MM.1S (cell line): Measurements from ENCODE around the gene COL26A1.

Experiments
- DNase-seq: peaks from one replicate; pipeline ENCODE4 v3.0.0-alpha.2; 2015
- H2AFZ ChIP-seq: fragments of 300-600 bp; sonication (generic); 2 replicates; pipeline ENCODE4 v1.6.0; 2016; ENCODE audit warnings: antibody characterized with exemption, low read length
- H3F3A ChIP-seq: fragments of 300-600 bp; sonication (generic); 2 replicates; pipeline ENCODE4 v1.6.1; 2016; ENCODE audit warnings: mild to moderate bottlenecking, antibody characterized with exemption, low read length, moderate library complexity, mixed read lengths; ENCODE audit not compliant: insufficient read depth
- H3K27ac ChIP-seq: fragments of 300-600 bp; sonication (generic); 2 replicates; pipeline ENCODE4 v1.5.1; 2016; ENCODE audit warnings: mild to moderate bottlenecking, low read length
- H3K27me3 ChIP-seq: fragments of 300-600 bp; sonication (generic); replicated peaks from 2 replicates; pipeline ENCODE4 v1.6.0; 2016; ENCODE audit warnings: low read length; ENCODE audit not compliant: insufficient read depth
- H3K36me3 ChIP-seq: fragments of 300-600 bp; sonication (generic); replicated peaks from 2 replicates; pipeline ENCODE4 v1.6.1; 2016; ENCODE audit warnings: mild to moderate bottlenecking, low read length, mixed read lengths; ENCODE audit not compliant: insufficient read depth
- H3K4me1 ChIP-seq: fragments of 300-600 bp; sonication (generic); 2 replicates; pipeline ENCODE4 v1.6.1; 2016; ENCODE audit warnings: low read length, mixed read lengths
- H3K4me2 ChIP-seq: fragments of 300-600 bp; sonication (generic); 2 replicates; pipeline ENCODE4 v1.6.0; 2016; ENCODE audit warnings: low read depth, low read length
- H3K4me3 ChIP-seq: fragments of 300-600 bp; sonication (generic); 2 replicates; pipeline ENCODE4 v1.5.1; 2016; ENCODE audit warnings: low read length, mixed read lengths
- H3K79me2 ChIP-seq: fragments of 300-600 bp; sonication (generic); 2 replicates; pipeline ENCODE4 v1.6.1; 2016; ENCODE audit warnings: mixed run types, low read length, mixed read lengths
- H3K9ac ChIP-seq: fragments of 300-600 bp; sonication (generic); 2 replicates; pipeline ENCODE4 v1.6.1; 2016; ENCODE audit warnings: low read length, mixed read lengths
- H3K9me2 ChIP-seq: fragments of 300-600 bp; sonication (generic); replicated peaks from 2 replicates; pipeline ENCODE4 v1.6.1; 2016; ENCODE audit warnings: mild to moderate bottlenecking, low read length, mixed read lengths; ENCODE audit not compliant: insufficient read depth
- H3K9me3 ChIP-seq: fragments of 300-600 bp; sonication (generic); replicated peaks from 2 replicates; pipeline ENCODE4 v1.6.1; 2016; ENCODE audit warnings: mild to moderate bottlenecking, low read length, mixed read lengths; ENCODE audit not compliant: insufficient read depth
- H4K20me1 ChIP-seq: fragments of 300-600 bp; sonication (generic); 2 replicates; pipeline ENCODE4 v1.6.1; 2016; ENCODE audit warnings: mild to moderate bottlenecking, low read length, moderate library complexity, mixed read lengths; ENCODE audit not compliant: insufficient read depth
- EZH2 ChIP-seq: fragments of 300-600 bp; sonication (generic); optimal IDR thresholded peaks from 2 replicates; pipeline ENCODE3; 2017; ENCODE audit warnings: low read depth, mild to moderate bottlenecking, antibody characterized with exemption, low read length, mixed read lengths
- EZH2phosphoT487 ChIP-seq: fragments of 300-600 bp; sonication (generic); IDR thresholded peaks from 2 replicates; pipeline ENCODE4 v1.6.1; 2018; ENCODE audit warnings: antibody characterized with exemption, low read length
- TF ChIP-seq, protein P1 (sequence below): fragments of 300-600 bp; sonication (generic); IDR thresholded peaks from 2 replicates; pipeline ENCODE4 v1.5.1; 2016; ENCODE audit warnings: antibody characterized with exemption, low read length, mixed read lengths

Gene COL26A1

DNA sequence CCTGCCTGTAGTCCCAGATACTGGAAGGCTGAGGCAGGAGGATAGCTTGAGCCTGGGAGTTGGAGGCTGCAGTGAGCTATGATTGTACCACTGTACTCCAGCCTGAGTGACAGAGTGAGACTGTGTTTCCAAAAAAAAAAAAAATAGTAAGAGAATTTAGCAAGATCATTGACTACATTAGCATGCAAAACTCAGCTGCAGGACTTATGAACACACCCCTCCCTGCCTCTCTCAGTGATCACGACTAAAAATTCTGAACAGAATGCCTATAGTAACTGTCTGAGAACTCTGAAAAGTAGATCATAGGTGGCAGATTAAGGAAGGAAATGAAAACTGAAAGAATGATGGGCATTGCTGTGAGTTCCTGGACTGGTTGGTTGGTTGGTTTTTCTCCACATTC, 215.9 kb downstream of the COL26A1 start:
- H3K4me3 ChIP-seq: no peak overlapping the region
- H3K9me2 ChIP-seq: no peaks in the 10 kb centered on the region
- H3K9ac ChIP-seq: no peak overlapping the region
- H4K20me1 ChIP-seq: no peaks in the 10 kb centered on the region
- H3K36me3 ChIP-seq: no peaks in the 10 kb centered on the region
- H3K4me2 ChIP-seq: no peak overlapping the region
- TF ChIP-seq, protein P1, sequence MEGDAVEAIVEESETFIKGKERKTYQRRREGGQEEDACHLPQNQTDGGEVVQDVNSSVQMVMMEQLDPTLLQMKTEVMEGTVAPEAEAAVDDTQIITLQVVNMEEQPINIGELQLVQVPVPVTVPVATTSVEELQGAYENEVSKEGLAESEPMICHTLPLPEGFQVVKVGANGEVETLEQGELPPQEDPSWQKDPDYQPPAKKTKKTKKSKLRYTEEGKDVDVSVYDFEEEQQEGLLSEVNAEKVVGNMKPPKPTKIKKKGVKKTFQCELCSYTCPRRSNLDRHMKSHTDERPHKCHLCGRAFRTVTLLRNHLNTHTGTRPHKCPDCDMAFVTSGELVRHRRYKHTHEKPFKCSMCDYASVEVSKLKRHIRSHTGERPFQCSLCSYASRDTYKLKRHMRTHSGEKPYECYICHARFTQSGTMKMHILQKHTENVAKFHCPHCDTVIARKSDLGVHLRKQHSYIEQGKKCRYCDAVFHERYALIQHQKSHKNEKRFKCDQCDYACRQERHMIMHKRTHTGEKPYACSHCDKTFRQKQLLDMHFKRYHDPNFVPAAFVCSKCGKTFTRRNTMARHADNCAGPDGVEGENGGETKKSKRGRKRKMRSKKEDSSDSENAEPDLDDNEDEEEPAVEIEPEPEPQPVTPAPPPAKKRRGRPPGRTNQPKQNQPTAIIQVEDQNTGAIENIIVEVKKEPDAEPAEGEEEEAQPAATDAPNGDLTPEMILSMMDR: no peak
- TF ChIP-seq EZH2 (no peak), EZH2phosphoT487 (no peak)
- H3K4me1 ChIP-seq: no peaks in the 10 kb centered on the region
- no peaks in the 10 kb centered on the region for H3K9me3 ChIP-seq
- H2AFZ ChIP-seq: no peak overlapping the region
- H3K27me3 ChIP-seq: no peaks in the 10 kb centered on the region; the same call in 1 of the 2 replicates
- H3F3A ChIP-seq: no peaks in the 10 kb centered on the region
- DNase-seq: no peak
- H3K79me2 ChIP-seq: no peaks in the 10 kb centered on the region
- no peak overlapping the region for H3K27ac ChIP-seq

DNA sequence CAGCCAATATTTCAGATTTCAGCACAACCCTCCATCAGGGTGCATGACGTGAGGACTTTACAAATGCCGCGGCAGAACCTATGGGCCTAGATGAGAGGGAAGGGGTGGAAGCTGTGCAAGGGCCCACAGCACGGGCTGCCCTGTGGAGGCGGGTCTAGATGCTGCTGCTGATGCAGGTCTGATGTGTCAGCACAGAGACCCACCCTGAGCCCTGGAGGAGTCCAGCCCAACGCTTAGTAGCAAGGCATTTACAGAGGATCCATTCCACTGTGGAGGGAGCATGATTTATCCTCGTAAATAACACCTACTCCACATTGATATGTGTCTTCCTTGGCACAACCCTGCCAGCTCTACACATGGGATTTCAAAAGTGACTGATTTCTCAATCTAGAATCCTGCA, 217.9 kb downstream of the COL26A1 start:
- Histone ChIP-seq H4K20me1 (no peaks in the 10 kb centered on the region), H3K9me2 (no peaks in the 10 kb centered on the region), H3K4me3 (no peak overlapping the region), H3K27me3 (no peaks in the 10 kb centered on the region; the same call in 1 of the 2 replicates), H3K79me2 (no peaks in the 10 kb centered on the region), H3K9me3 (no peaks in the 10 kb centered on the region), H3K4me1 (no peaks in the 10 kb centered on the region), H3F3A (no peaks in the 10 kb centered on the region), H3K27ac (no peak overlapping the region), H3K9ac (no peak overlapping the region), H2AFZ (no peak overlapping the region), H3K4me2 (no peak overlapping the region), H3K36me3 (no peaks in the 10 kb centered on the region)
- no peak for TF ChIP-seq EZH2
- TF ChIP-seq EZH2phosphoT487: no peak
- DNase-seq: no peak

DNA sequence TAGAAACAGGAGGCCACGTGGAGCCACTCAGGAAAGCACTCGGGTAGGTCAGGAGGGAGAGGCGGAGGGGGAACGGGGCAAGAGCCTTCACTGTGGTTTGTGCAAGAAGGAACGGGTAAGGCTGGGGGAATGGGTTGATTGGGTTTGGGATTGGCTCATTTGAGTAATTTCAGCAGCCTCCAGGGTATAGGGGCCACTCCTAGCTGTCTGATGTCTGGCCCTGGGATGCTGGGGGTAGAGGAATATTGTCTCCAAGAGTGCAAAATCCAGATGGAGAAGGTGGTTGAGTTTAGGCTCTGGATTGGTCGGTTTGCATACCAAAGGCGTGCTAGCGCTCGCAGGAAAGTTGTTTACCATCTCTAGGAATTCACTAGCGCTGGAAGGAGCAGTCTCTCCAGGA, 219.2 kb downstream of the COL26A1 start:
- Histone ChIP-seq H3K27ac (no peak overlapping the region), H4K20me1 (no peaks in the 10 kb centered on the region), H2AFZ (no peak overlapping the region), H3K4me1 (no peaks in the 10 kb centered on the region), H3K27me3 (no peaks in the 10 kb centered on the region; the same call in 1 of the 2 replicates), H3K9me2 (no peaks in the 10 kb centered on the region), H3K4me2 (no peak overlapping the region), H3K9ac (no peak overlapping the region), H3F3A (no peaks in the 10 kb centered on the region), H3K36me3 (no peaks in the 10 kb centered on the region), H3K9me3 (no peaks in the 10 kb centered on the region), H3K4me3 (no peak overlapping the region), H3K79me2 (no peaks in the 10 kb centered on the region)
- no peak for DNase-seq
- TF ChIP-seq EZH2phosphoT487: no peak
- TF ChIP-seq, protein P1: no peak
- TF ChIP-seq EZH2: no peak

DNA sequence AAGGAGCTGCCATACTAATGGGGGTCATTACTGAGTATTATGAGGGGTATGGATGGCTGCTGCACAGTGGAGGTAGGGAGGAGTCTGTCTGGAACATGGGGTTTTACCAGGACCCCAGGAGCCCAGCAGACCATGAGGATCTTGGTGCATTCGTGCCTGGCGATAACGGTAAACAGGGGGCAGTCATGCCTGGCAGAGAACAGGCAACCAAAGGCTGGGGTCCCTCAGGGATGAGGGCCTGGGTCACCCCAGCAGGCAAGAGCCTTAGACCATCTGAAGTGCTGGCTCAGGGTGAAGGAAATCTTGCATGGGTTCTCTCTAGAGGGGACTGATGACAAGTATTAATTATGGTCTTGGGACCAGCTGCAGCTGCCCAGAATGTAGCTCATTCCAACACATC, 220.3 kb downstream of the COL26A1 start:
- Histone ChIP-seq H3F3A (no peaks in the 10 kb centered on the region), H3K4me2 (no peak overlapping the region), H3K27ac (no peak overlapping the region), H3K9me3 (no peaks in the 10 kb centered on the region), H3K4me3 (no peak overlapping the region), H3K27me3 (no peaks in the 10 kb centered on the region; the same call in 1 of the 2 replicates), H3K36me3 (no peaks in the 10 kb centered on the region), H2AFZ (no peak overlapping the region), H4K20me1 (no peaks in the 10 kb centered on the region), H3K9ac (no peak overlapping the region), H3K4me1 (no peaks in the 10 kb centered on the region), H3K9me2 (no peaks in the 10 kb centered on the region), H3K79me2 (no peaks in the 10 kb centered on the region)
- TF ChIP-seq EZH2 (no peak), EZH2phosphoT487 (no peak)
- TF ChIP-seq, protein P1: no peak
- no peak for DNase-seq
